Measurements from ENCODE around the gene PGM5.
"Not testable (repeated sequence)": the region's sequence is repeated elsewhere in the genome, so short reads cannot be mapped to it uniquely, and the experiment has no call there.

- TF ChIP-seq POLR2A (IDR thresholded peaks at IDR 0.05; ENCODE audit: low read length); GATA1 (IDR thresholded peaks at IDR 0.05; ENCODE audit: low read depth, low read length): not testable (repeated sequence)
Observed at GRCh38 chr9:68351689-68352088, 4.7 kb upstream of the PGM5 start.

Measured in erythroblast (primary cell).